Measurements from ENCODE around the gene SIGLEC6.

The SIGLEC6 gene

DNA sequence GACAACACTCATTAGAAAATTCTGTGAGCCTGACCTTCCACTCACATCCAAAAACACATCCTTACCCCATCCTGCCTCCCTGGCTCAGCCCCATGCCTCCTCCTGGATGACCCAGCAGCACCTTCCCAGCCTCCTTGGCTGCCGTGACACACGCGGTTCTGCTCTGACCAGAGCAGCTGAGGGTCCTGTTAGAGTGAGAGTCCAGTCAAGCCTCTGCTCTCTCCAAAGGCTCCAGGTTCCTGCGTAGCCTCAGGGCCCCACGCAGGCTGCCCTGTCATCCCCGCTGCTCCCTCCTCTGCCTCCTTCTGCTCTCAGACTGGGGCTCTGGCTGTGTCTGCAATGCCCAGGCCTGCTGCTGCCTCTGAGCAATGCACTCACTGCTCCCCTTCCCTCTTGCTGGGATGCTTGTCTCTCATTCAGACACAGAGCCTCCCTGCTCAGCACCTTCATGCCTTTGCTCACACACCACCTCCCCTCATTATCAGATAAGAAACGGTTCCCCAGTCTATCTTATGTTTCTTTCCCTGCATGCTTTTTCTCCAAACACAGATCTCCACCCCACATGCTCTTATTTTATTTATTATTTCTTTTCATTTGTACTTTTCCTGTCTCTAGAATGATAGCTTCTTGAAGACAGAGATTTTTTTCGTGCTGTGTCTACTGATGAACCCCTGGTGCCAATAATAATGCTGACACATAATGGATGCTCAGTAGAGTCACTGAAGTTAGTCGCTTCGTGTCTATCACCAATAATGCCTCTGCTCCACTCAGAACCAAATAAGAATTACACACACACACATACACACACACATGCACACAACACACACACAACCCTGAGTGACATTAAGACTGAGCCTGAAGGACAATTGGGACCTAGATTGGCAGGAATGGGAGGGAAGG lies 10.2 kb upstream of the SIGLEC6 start:
- TF ChIP-seq, protein P1, sequence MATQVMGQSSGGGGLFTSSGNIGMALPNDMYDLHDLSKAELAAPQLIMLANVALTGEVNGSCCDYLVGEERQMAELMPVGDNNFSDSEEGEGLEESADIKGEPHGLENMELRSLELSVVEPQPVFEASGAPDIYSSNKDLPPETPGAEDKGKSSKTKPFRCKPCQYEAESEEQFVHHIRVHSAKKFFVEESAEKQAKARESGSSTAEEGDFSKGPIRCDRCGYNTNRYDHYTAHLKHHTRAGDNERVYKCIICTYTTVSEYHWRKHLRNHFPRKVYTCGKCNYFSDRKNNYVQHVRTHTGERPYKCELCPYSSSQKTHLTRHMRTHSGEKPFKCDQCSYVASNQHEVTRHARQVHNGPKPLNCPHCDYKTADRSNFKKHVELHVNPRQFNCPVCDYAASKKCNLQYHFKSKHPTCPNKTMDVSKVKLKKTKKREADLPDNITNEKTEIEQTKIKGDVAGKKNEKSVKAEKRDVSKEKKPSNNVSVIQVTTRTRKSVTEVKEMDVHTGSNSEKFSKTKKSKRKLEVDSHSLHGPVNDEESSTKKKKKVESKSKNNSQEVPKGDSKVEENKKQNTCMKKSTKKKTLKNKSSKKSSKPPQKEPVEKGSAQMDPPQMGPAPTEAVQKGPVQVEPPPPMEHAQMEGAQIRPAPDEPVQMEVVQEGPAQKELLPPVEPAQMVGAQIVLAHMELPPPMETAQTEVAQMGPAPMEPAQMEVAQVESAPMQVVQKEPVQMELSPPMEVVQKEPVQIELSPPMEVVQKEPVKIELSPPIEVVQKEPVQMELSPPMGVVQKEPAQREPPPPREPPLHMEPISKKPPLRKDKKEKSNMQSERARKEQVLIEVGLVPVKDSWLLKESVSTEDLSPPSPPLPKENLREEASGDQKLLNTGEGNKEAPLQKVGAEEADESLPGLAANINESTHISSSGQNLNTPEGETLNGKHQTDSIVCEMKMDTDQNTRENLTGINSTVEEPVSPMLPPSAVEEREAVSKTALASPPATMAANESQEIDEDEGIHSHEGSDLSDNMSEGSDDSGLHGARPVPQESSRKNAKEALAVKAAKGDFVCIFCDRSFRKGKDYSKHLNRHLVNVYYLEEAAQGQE (IDR thresholded peaks at IDR 0.05; ENCODE audit: insufficient read depth in 1 of 2, low read depth in 2 of 2, low read length in 2 of 2): no peak
- TF ChIP-seq SIN3A (IDR thresholded peaks at IDR 0.05; ENCODE audit: borderline replicate concordance, insufficient read depth, low read length) (no peak), TAF1 (IDR thresholded peaks at IDR 0.05; ENCODE audit: borderline replicate concordance, insufficient read depth, low read length) (no peak), POLR2AphosphoS5 (IDR thresholded peaks at IDR 0.05; ENCODE audit: low read depth, low read length) (no peak), FOXP2 (optimal IDR thresholded peaks at IDR 0.05; ENCODE audit: borderline replicate concordance, extremely low read depth, extremely low read length, insufficient read depth) (no peak)

DNA sequence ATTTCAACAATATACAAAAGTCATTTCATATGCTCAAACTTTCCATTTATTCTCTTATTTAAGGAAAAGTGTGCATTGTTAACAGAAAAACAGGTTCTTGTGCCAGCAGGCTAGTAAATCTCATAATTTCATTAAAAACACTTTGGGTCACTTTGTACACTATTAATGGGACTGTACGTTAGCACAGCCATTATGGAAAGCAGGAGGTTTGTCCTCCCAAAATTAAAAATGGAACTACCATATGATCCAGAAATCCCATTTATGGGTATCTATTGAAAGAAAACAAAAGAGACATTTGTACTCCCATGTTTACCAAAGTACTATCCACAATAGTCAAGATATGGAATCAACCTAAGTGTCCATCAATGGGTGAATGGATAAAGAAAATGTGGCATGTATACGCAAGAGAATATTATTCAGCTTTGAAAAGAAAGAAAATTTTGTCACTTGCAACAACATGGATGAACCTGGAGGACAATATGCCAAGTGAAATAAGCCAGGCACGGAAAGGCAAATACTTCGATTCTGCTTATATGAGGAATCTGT lies 8.4 kb upstream of the SIGLEC6 start:
- TF ChIP-seq, protein P1 (IDR thresholded peaks at IDR 0.05; ENCODE audit: insufficient read depth in 1 of 2, low read depth in 2 of 2, low read length in 2 of 2): no peak
- no peak for TF ChIP-seq FOXP2 (optimal IDR thresholded peaks at IDR 0.05; ENCODE audit: borderline replicate concordance, extremely low read depth, extremely low read length, insufficient read depth)

DNA sequence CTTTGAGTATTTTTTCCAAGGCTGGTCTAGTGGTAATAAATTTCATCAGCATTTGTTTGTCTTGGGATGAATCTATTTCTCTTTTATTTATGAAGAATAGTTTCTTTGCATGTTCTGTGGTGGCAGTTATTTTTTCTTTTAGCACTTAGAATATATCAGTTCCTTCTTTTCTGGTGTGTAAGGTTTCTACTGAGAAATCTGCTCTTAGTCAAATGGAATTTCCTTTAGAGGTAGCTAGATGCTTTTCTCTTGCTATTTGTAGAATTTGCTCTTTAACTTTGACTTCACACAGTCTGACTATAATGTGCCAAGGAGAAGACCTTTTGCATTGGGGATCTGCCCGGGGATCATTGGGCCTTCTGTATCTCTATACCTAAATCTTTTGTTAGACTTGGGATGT lies 4.1 kb upstream of the SIGLEC6 start:
- no peak for TF ChIP-seq TAF1 (IDR thresholded peaks at IDR 0.05; ENCODE audit: borderline replicate concordance, insufficient read depth, low read length)
- TF ChIP-seq FOXP2 (optimal IDR thresholded peaks at IDR 0.05; ENCODE audit: borderline replicate concordance, extremely low read depth, extremely low read length, insufficient read depth): no peak
- no peak for TF ChIP-seq SIN3A (IDR thresholded peaks at IDR 0.05; ENCODE audit: borderline replicate concordance, insufficient read depth, low read length)
- TF ChIP-seq, protein P1 (IDR thresholded peaks at IDR 0.05; ENCODE audit: insufficient read depth in 1 of 2, low read depth in 2 of 2, low read length in 2 of 2): no peak
- TF ChIP-seq POLR2AphosphoS5 (IDR thresholded peaks at IDR 0.05; ENCODE audit: low read depth, low read length): no peak

DNA sequence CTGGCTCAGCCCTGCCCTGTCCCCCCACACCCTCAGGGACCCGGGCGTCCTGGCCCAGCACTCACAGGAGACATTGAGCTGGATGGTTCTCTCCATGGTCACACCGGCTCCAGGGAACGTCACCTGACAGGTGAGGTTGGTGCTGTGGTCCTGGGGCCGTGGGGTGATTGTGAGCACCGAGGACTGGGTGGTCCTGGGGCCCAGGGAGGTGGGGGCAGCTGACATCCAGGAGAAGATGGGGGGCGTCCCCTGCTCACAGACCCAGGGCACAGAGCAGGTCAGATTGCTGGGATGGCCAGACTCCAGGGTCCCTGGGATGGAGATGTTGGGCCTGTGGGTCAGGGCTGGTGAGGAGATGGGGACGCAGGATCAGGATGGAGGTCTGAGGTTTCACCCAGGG lies 854 bp downstream of the SIGLEC6 start:
- TF ChIP-seq, protein P1 (IDR thresholded peaks at IDR 0.05; ENCODE audit: insufficient read depth in 1 of 2, low read depth in 2 of 2, low read length in 2 of 2): no peak
- no peak for TF ChIP-seq TAF1 (IDR thresholded peaks at IDR 0.05; ENCODE audit: borderline replicate concordance, insufficient read depth, low read length)
- TF ChIP-seq SIN3A (IDR thresholded peaks at IDR 0.05; ENCODE audit: borderline replicate concordance, insufficient read depth, low read length): no peak
- TF ChIP-seq FOXP2 (optimal IDR thresholded peaks at IDR 0.05; ENCODE audit: borderline replicate concordance, extremely low read depth, extremely low read length, insufficient read depth): no peak
- no peak for TF ChIP-seq POLR2AphosphoS5 (IDR thresholded peaks at IDR 0.05; ENCODE audit: low read depth, low read length)
